Esophagus mucosa (tissue), 1 donor: ENCODE data around the gene JPH4. TPM values are rescaled to one million over a fixed set of nuclear protein-coding genes. Genes with fewer than 3 reads are reported as not detected.
"Not testable (repeated sequence)": the region's sequence is repeated elsewhere in the genome, so short reads cannot be mapped to it uniquely, and the experiment has no call there.

ENCODE experiments used
- ATAC-seq: fragments of 200-7000 bp; cut with Tn5 transposase; one replicate; pipeline ENCODE4 v1.9.1; 2020
- total RNA-seq: library from RNA; stranded (reverse); gene quantifications from one replicate; pipeline ENCODE4 v1.2.4, GENCODE V29; 2023
- donor health status: DM: yes; HTN: yes; CAD: no.

JPH4 gene
- 0.04 TPM for total RNA-seq

- no peak for ATAC-seq
Observed at GRCh38 chr14:23578560-23579310, at the start of gene JPH4. Gene JPH4 (minus strand): TSS chr14:23578790. CDS start chr14:23577453, 1,337 bp downstream.

- ATAC-seq = no peak
Observed at GRCh38 chr14:23627961-23628360, 49.4 kb upstream of the JPH4 start.

GRCh38 chr14:23626946-23627345 lies 48.4 kb upstream of the JPH4 start:
- no peak for ATAC-seq

GRCh38 chr14:23624830-23625404 lies 46.3 kb upstream of the JPH4 start:
- no peak for ATAC-seq

- ATAC-seq = no peak
Observed at GRCh38 chr14:23623962-23624361, 45.4 kb upstream of the JPH4 start.

- ATAC-seq = no peak
Observed at GRCh38 chr14:23622990-23623389, 44.4 kb upstream of the JPH4 start.

GRCh38 chr14:23621932-23622730 lies 43.5 kb upstream of the JPH4 start:
- ATAC-seq = no peak

- no peak for ATAC-seq
Observed at GRCh38 chr14:23621204-23621931, 42.8 kb upstream of the JPH4 start.

GRCh38 chr14:23620177-23620702 lies 41.6 kb upstream of the JPH4 start:
- no peak for ATAC-seq

GRCh38 chr14:23618415-23618988 lies 39.9 kb upstream of the JPH4 start:
- no peak for ATAC-seq

- no peak for ATAC-seq
Observed at GRCh38 chr14:23617539-23617938, 38.9 kb upstream of the JPH4 start.

- ATAC-seq = no peak
Observed at GRCh38 chr14:23615856-23616255, 37.3 kb upstream of the JPH4 start.

- no peak for ATAC-seq
Observed at GRCh38 chr14:23614395-23614828, 35.8 kb upstream of the JPH4 start.

- ATAC-seq = no peak
Observed at GRCh38 chr14:23613242-23614070, 34.9 kb upstream of the JPH4 start.

GRCh38 chr14:23612802-23613201 lies 34.2 kb upstream of the JPH4 start:
- no peak for ATAC-seq

GRCh38 chr14:23612354-23612732 lies 33.8 kb upstream of the JPH4 start:
- ATAC-seq = no peak

GRCh38 chr14:23610815-23611289 lies 32.3 kb upstream of the JPH4 start:
- no peak for ATAC-seq

- no peak for ATAC-seq
Observed at GRCh38 chr14:23610090-23610814, 31.7 kb upstream of the JPH4 start.

GRCh38 chr14:23609411-23610089 lies 31.0 kb upstream of the JPH4 start:
- ATAC-seq = not testable (repeated sequence)

GRCh38 chr14:23609001-23609400 lies 30.4 kb upstream of the JPH4 start:
- ATAC-seq = no peak
